IMR-90 (cell line): Measurements from ENCODE around the gene GAREM1. TPM values are rescaled to one million over a fixed set of nuclear protein-coding genes. Genes with fewer than 3 reads are reported as not detected.

Experiments used
- ATAC-seq: fragments of 200-7000 bp; cut with Tn5 transposase; 2 replicates; pipeline ENCODE4 v1.9.1; 2020; ENCODE audit warnings: low read depth, mild to moderate bottlenecking, moderate library complexity
- BruUV-seq: library from RNA; stranded (reverse); fragments of 400-500 nt; replicated peaks from 2 replicates; lab custom pipeline; 2021; lab: Mats Ljungman, UMichigan
- CTCF ChIA-PET: fragments of 300-600 bp; formaldehyde crosslinking; extraction: SDS; loops from one replicate; lab custom pipeline; 2021; ENCODE audit warnings: antibody characterized with exemption; lab: Yijun Ruan, JAX
- POLR2A ChIA-PET: fragments of 300-600 bp; sonication (Branson Sonifier 250); formaldehyde crosslinking; loops from one replicate; lab custom pipeline; 2022; ENCODE audit warnings: antibody characterized with exemption; ENCODE audit not compliant: unreplicated experiment; lab: Charles Lee
- DNase-seq: peaks from one replicate; pipeline ENCODE4 v3.0.0; 2013
- H2AFZ ChIP-seq: replicated peaks from 2 replicates; pipeline ENCODE3; 2013; ENCODE audit warnings: low read length, mild to moderate bottlenecking; ENCODE audit not compliant: poor library complexity
- H2AK5ac ChIP-seq: 2 replicates; pipeline ENCODE4 v1.6.1; 2013; ENCODE audit warnings: low read depth, low read length, inconsistent platforms
- H2AK9ac ChIP-seq: replicated peaks from 2 replicates; pipeline ENCODE3; 2013; ENCODE audit warnings: mild to moderate bottlenecking, low read depth, low read length, moderate library complexity; ENCODE audit not compliant: poor library complexity
- H2BK120ac ChIP-seq: 2 replicates; pipeline ENCODE4 v1.6.1; 2013; ENCODE audit warnings: low read depth, low read length, inconsistent platforms
- H2BK15ac ChIP-seq: 3 replicates; pipeline ENCODE4 v1.6.1; 2013; ENCODE audit warnings: low read depth, low read length, inconsistent platforms
- H2BK20ac ChIP-seq: 2 replicates; pipeline ENCODE4 v1.6.1; 2013; ENCODE audit warnings: low read depth, mild to moderate bottlenecking, inconsistent platforms, low read length, moderate library complexity
- H2BK5ac ChIP-seq: 2 replicates; pipeline ENCODE4 v1.6.1; 2013; ENCODE audit warnings: mild to moderate bottlenecking, low read depth, low read length, inconsistent platforms; ENCODE audit not compliant: poor library complexity, severe bottlenecking
- H3K14ac ChIP-seq: replicated peaks from 2 replicates; pipeline ENCODE4 v1.6.1; 2013; ENCODE audit warnings: low read depth, low read length, inconsistent platforms
- H3K18ac ChIP-seq: 2 replicates; pipeline ENCODE4 v1.6.1; 2013; ENCODE audit warnings: low read depth, low read length, control low read depth
- H3K23ac ChIP-seq: 2 replicates; pipeline ENCODE4 v1.6.1; 2013; ENCODE audit warnings: low read depth, low read length, inconsistent platforms
- H3K27ac ChIP-seq: 2 replicates; pipeline ENCODE4 v1.5.1; 2013; ENCODE audit warnings: mild to moderate bottlenecking, control low read depth, low read length; ENCODE audit not compliant: insufficient read depth
- H3K27me3 ChIP-seq: 2 replicates; pipeline ENCODE4 v1.6.1; 2013; ENCODE audit warnings: low read length; ENCODE audit not compliant: control insufficient read depth, insufficient read depth
- H3K36me3 ChIP-seq: 2 replicates; pipeline ENCODE4 v1.6.1; 2013; ENCODE audit warnings: low read length, mixed read lengths; ENCODE audit not compliant: control insufficient read depth, insufficient read depth
- H3K4ac ChIP-seq: 2 replicates; pipeline ENCODE4 v1.6.1; 2013; ENCODE audit warnings: low read depth, low read length, inconsistent platforms
- H3K4me1 ChIP-seq: 2 replicates; pipeline ENCODE4 v1.6.1; 2013; ENCODE audit warnings: low read length, mixed read lengths; ENCODE audit not compliant: control insufficient read depth, insufficient read depth
- H3K4me2 ChIP-seq: 2 replicates; pipeline ENCODE4 v1.6.1; 2013; ENCODE audit warnings: low read depth, mild to moderate bottlenecking, control low read depth, low read length, moderate library complexity
- H3K4me3 ChIP-seq: 2 replicates; pipeline ENCODE4 v1.5.1; 2013; ENCODE audit warnings: low read depth, mild to moderate bottlenecking, control low read depth, low read length, moderate library complexity; ENCODE audit not compliant: insufficient read depth
- H3K56ac ChIP-seq: 2 replicates; pipeline ENCODE4 v1.6.1; 2013; ENCODE audit warnings: low read length, inconsistent platforms; ENCODE audit not compliant: insufficient read depth; ENCODE audit errors: extremely low read depth
- H3K79me1 ChIP-seq, 2 experiments: 2 replicates each; pipeline ENCODE4 v1.6.1; 2013; ENCODE audit warnings: low read length in 2 of 2, inconsistent platforms in 1 of 2, low read depth in 1 of 2
- H3K9ac ChIP-seq: 2 replicates; pipeline ENCODE4 v1.6.1; 2013; ENCODE audit warnings: low read depth, low read length, control low read depth
- H3K9me1 ChIP-seq: 2 replicates; pipeline ENCODE4 v1.6.1; 2013; ENCODE audit warnings: low read length, inconsistent platforms; ENCODE audit not compliant: insufficient read depth
- H3K9me3 ChIP-seq: 2 replicates; pipeline ENCODE4 v1.6.1; 2013; ENCODE audit warnings: low read length; ENCODE audit not compliant: control insufficient read depth, insufficient read depth
- H4K20me1 ChIP-seq: 2 replicates; pipeline ENCODE4 v1.6.1; 2013; ENCODE audit warnings: low read length, inconsistent platforms; ENCODE audit not compliant: insufficient read depth
- H4K5ac ChIP-seq: 2 replicates; pipeline ENCODE4 v1.6.1; 2013; ENCODE audit warnings: mild to moderate bottlenecking, low read depth, low read length, control low read depth
- H4K8ac ChIP-seq, 2 experiments: 2 replicates each; pipeline ENCODE4 v1.6.1; 2013; ENCODE audit warnings: low read depth in 2 of 2, low read length in 2 of 2, control low read depth in 1 of 2, inconsistent platforms in 1 of 2
- H4K91ac ChIP-seq: 2 replicates; pipeline ENCODE4 v1.6.1; 2013; ENCODE audit warnings: low read depth, low read length, inconsistent platforms; ENCODE audit not compliant: insufficient read depth
- POLR2A ChIP-seq: IDR thresholded peaks from 2 replicates; pipeline ENCODE4 v1.6.1; 2012; ENCODE audit warnings: mild to moderate bottlenecking, low read depth, low read length
- RAD21 ChIP-seq: IDR thresholded peaks from 2 replicates; pipeline ENCODE4 v1.6.1; 2012; ENCODE audit warnings: low read length, improper control_type of control experiment
- SMC3 ChIP-seq: fragments of 150-350 bp; IDR thresholded peaks from 2 replicates; pipeline ENCODE4 v1.6.1; 2016; ENCODE audit warnings: low read depth, mild to moderate bottlenecking, antibody characterized with exemption, low read length, moderate library complexity
- WGBS, 2 experiments: methylation state at CpG; one replicate each; pipeline versions ENCODE4 v1.1.5 to v1.1.7; 2013; ENCODE audit warnings: missing lambda C conversion rate in 2 of 2; ENCODE audit not compliant: insufficient read length in 1 of 2; ENCODE audit errors: extremely low coverage in 2 of 2; 5-methylcytosine and 5-hydroxymethylcytosine counted together
- dilution Hi-C: fragments of 300-500 bp; cut with HindIII; formaldehyde crosslinking; loops from one replicate; pipeline ENCODE4 v1.14.3; 2018; ENCODE audit warnings: low sequenced_read_pairs; ENCODE audit not compliant: unreplicated experiment
- in situ Hi-C: fragments of 300-500 bp; cut with MboI; formaldehyde crosslinking; loops from 3 replicates; pipeline ENCODE4 v1.14.3; 2019; ENCODE audit warnings: low sequenced_read_pairs, inconsistent platforms, mixed read lengths
- intact Hi-C: fragments of 100-400 bp; cut with micrococcal nuclease; formaldehyde crosslinking; loops from 2 replicates; pipeline ENCODE4 v1.10.0; 2022
- polyA plus RNA-seq, 3 experiments: library from polyadenylated mRNA; depleted of rRNA; stranded (reverse); fragments of >200 nt; gene quantifications; 2 replicates each; pipeline ENCODE4 v1.2.3, GENCODE V29; 2012; ENCODE audit warnings: low replicate concordance in 1 of 3
- total RNA-seq: library from RNA; depleted of rRNA; stranded (reverse); fragments of >200 nt; gene quantifications from 2 replicates; pipeline ENCODE4 v1.2.3, GENCODE V29; 2012
- TF ChIP-seq, protein P1 (sequence below): conservative IDR thresholded peaks from 2 replicates; pipeline ENCODE4 v1.5.1; 2012; ENCODE audit warnings: mild to moderate bottlenecking, low read depth, low read length, improper control_type of control experiment

The GAREM1 gene
- total and polyA plus RNA-seq, 2 of the 4 experiments (the other 2 are of a cell fraction): 1.4 to 2.3 TPM

DNA sequence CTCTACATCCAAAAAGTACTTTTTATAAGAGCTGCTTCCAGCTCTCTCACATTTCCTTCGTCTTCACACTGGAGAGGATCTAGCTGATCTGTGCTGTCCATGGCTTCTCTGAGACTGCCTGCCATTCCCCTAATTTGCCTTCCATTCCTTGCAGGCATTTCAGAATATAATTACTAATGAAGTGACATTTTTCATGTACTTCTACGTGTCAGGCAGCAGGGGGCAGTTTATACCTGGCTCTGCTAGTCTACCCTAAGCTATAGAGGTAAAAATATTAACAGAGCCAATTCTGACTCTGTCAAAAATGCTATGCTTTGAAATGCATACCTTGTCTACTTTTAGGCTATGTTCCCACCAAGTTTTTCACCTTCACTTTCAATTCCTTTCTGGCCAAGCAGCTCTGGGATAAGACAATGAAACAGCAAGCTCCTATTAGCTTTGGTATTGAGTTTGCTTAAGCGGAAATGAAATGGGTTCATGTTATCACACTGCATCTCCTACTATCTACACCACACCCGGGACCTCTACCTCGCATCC lies 198.9 kb downstream of the GAREM1 start:
- Histone ChIP-seq H3K23ac (no peak overlapping the region), H4K8ac (no peak overlapping the region), H2AFZ (no peak overlapping the region), H3K56ac (no peak overlapping the region), H2AK5ac (no peak overlapping the region), H2BK120ac (no peak overlapping the region), H3K4me2 (no peak overlapping the region), H4K91ac (no peak overlapping the region), H4K5ac (no peak overlapping the region), H3K27ac (no peak overlapping the region), H3K4me1 (no peaks in the 10 kb centered on the region), H4K20me1 (no peaks in the 10 kb centered on the region), H3K9ac (no peak overlapping the region), H3K18ac (no peak overlapping the region), H3K4me3 (no peak overlapping the region), H3K4ac (no peak overlapping the region), H3K14ac (no peak overlapping the region), H3K9me1 (no peaks in the 10 kb centered on the region), H2BK5ac (no peak overlapping the region), H2BK20ac (no peak overlapping the region), H3K79me1 (no peaks in the 10 kb centered on the region), H2BK15ac (no peak overlapping the region), H3K36me3 (peaks cover 1% of the 10 kb centered on the region; the same call in 1 of the 2 replicates), H3K27me3 (no peaks in the 10 kb centered on the region), H3K9me3 (no peaks in the 10 kb centered on the region), H2AK9ac (no peak overlapping the region)
- intact Hi-C loops: loop anchor here (1.0 kb wide), 3 partner anchors 113 to 281 kb away; no protein-coding TSS in a partner anchor
- no CpG with 5 or more reads among the region's 5 CpGs for WGBS, 2 experiments
- ChIA-PET POLR2A (no interaction called here), CTCF (interaction anchor here (0.6 to 6.0 kb wide), 12 partner anchors 9 to 290 kb away, joined by 3 to 63 read pairs (median 3); partner anchors contain the start of gene GAREM1)
- ATAC-seq (peak; percentile 95), DNase-seq (peak; percentile 55)
- in situ Hi-C loops: no loop called here
- dilution Hi-C loops: no loop called here
- TF ChIP-seq RAD21 (peak; percentile 97), SMC3 (peak; percentile 96), POLR2A (no peak)
- TF ChIP-seq, protein P1, sequence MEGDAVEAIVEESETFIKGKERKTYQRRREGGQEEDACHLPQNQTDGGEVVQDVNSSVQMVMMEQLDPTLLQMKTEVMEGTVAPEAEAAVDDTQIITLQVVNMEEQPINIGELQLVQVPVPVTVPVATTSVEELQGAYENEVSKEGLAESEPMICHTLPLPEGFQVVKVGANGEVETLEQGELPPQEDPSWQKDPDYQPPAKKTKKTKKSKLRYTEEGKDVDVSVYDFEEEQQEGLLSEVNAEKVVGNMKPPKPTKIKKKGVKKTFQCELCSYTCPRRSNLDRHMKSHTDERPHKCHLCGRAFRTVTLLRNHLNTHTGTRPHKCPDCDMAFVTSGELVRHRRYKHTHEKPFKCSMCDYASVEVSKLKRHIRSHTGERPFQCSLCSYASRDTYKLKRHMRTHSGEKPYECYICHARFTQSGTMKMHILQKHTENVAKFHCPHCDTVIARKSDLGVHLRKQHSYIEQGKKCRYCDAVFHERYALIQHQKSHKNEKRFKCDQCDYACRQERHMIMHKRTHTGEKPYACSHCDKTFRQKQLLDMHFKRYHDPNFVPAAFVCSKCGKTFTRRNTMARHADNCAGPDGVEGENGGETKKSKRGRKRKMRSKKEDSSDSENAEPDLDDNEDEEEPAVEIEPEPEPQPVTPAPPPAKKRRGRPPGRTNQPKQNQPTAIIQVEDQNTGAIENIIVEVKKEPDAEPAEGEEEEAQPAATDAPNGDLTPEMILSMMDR: peak; percentile 92
- no TSS peak for BruUV-seq
